Stimulated activated CD4-positive, alpha-beta T cell treated with anti-CD3 and anti-CD28 coated beads, Interleukin-4, amount 100 ng/mL, for 48 hours (primary cell): Measurements from ENCODE around the gene NEURL1.
"Not testable (repeated sequence)": the region's sequence is repeated elsewhere in the genome, so short reads cannot be mapped to it uniquely, and the experiment has no call there.

Source experiments
- DNase-seq, 2 donors: peaks; one replicate each; pipeline ENCODE4 v3.0.0-alpha.2; 2020; ENCODE audit warnings: low read depth in 2 of 2

NEURL1 gene

GRCh38 chr10:103607051-103607450 is 113.5 kb downstream of the NEURL1 start:
- DNase-seq: not testable (repeated sequence)

- not testable (repeated sequence) for DNase-seq
Measured at GRCh38 chr10:103608056-103608455, 114.6 kb downstream of the NEURL1 start.

- no peak for DNase-seq
Measured at GRCh38 chr10:103609231-103610082, 116.0 kb downstream of the NEURL1 start.

- DNase-seq: no peak
Measured at GRCh38 chr10:103610083-103610472, 116.6 kb downstream of the NEURL1 start.

GRCh38 chr10:103610921-103611511 is 117.5 kb downstream of the NEURL1 start:
- no peak for DNase-seq

GRCh38 chr10:103612462-103613365 is 119.2 kb downstream of the NEURL1 start:
- no peak for DNase-seq

GRCh38 chr10:103613616-103614015 is 120.1 kb downstream of the NEURL1 start:
- no peak for DNase-seq

GRCh38 chr10:103614306-103615158 is 121.0 kb downstream of the NEURL1 start:
- DNase-seq: no peak

- no peak for DNase-seq
Measured at GRCh38 chr10:103616705-103617601, 123.4 kb downstream of the NEURL1 start.

- no peak for DNase-seq
Measured at GRCh38 chr10:103617602-103618385, 124.3 kb downstream of the NEURL1 start.

GRCh38 chr10:103618575-103619423 is 125.3 kb downstream of the NEURL1 start:
- no peak for DNase-seq

GRCh38 chr10:103619424-103620351 is 126.2 kb downstream of the NEURL1 start:
- no peak for DNase-seq

GRCh38 chr10:103620352-103620740 is 126.8 kb downstream of the NEURL1 start:
- DNase-seq: no peak

- DNase-seq: no peak
Measured at GRCh38 chr10:103620891-103621782, 127.6 kb downstream of the NEURL1 start.

- DNase-seq: no peak
Measured at GRCh38 chr10:103621783-103622125, 128.2 kb downstream of the NEURL1 start.

GRCh38 chr10:103622286-103622685 is 128.8 kb downstream of the NEURL1 start:
- no peak for DNase-seq
